IMR-90 (cell line): Measurements from ENCODE around the gene MAD2L2. TPM values are rescaled to one million over a fixed set of nuclear protein-coding genes. Genes with fewer than 3 reads are reported as not detected.

Source experiments
- ATAC-seq: fragments of 200-7000 bp; cut with Tn5 transposase; 2 replicates; pipeline ENCODE4 v1.9.1; 2020; ENCODE audit warnings: low read depth, mild to moderate bottlenecking, moderate library complexity
- BruUV-seq: library from RNA; stranded (reverse); fragments of 400-500 nt; replicated peaks from 2 replicates; lab custom pipeline; 2021; lab: Mats Ljungman, UMichigan
- CTCF ChIA-PET: fragments of 300-600 bp; formaldehyde crosslinking; extraction: SDS; loops from one replicate; lab custom pipeline; 2021; ENCODE audit warnings: antibody characterized with exemption; lab: Yijun Ruan, JAX
- POLR2A ChIA-PET: fragments of 300-600 bp; sonication (Branson Sonifier 250); formaldehyde crosslinking; loops from one replicate; lab custom pipeline; 2022; ENCODE audit warnings: antibody characterized with exemption; ENCODE audit not compliant: unreplicated experiment; lab: Charles Lee
- DNase-seq: peaks from one replicate; pipeline ENCODE4 v3.0.0; 2013
- H2AFZ ChIP-seq: replicated peaks from 2 replicates; pipeline ENCODE3; 2013; ENCODE audit warnings: low read length, mild to moderate bottlenecking; ENCODE audit not compliant: poor library complexity
- H2AK5ac ChIP-seq: 2 replicates; pipeline ENCODE4 v1.6.1; 2013; ENCODE audit warnings: low read depth, low read length, inconsistent platforms
- H2AK9ac ChIP-seq: replicated peaks from 2 replicates; pipeline ENCODE3; 2013; ENCODE audit warnings: mild to moderate bottlenecking, low read depth, low read length, moderate library complexity; ENCODE audit not compliant: poor library complexity
- H2BK120ac ChIP-seq: 2 replicates; pipeline ENCODE4 v1.6.1; 2013; ENCODE audit warnings: low read depth, low read length, inconsistent platforms
- H2BK15ac ChIP-seq: 3 replicates; pipeline ENCODE4 v1.6.1; 2013; ENCODE audit warnings: low read depth, low read length, inconsistent platforms
- H2BK20ac ChIP-seq: 2 replicates; pipeline ENCODE4 v1.6.1; 2013; ENCODE audit warnings: low read depth, mild to moderate bottlenecking, inconsistent platforms, low read length, moderate library complexity
- H2BK5ac ChIP-seq: 2 replicates; pipeline ENCODE4 v1.6.1; 2013; ENCODE audit warnings: mild to moderate bottlenecking, low read depth, low read length, inconsistent platforms; ENCODE audit not compliant: poor library complexity, severe bottlenecking
- H3K14ac ChIP-seq: replicated peaks from 2 replicates; pipeline ENCODE4 v1.6.1; 2013; ENCODE audit warnings: low read depth, low read length, inconsistent platforms
- H3K18ac ChIP-seq: 2 replicates; pipeline ENCODE4 v1.6.1; 2013; ENCODE audit warnings: low read depth, low read length, control low read depth
- H3K23ac ChIP-seq: 2 replicates; pipeline ENCODE4 v1.6.1; 2013; ENCODE audit warnings: low read depth, low read length, inconsistent platforms
- H3K27ac ChIP-seq: 2 replicates; pipeline ENCODE4 v1.5.1; 2013; ENCODE audit warnings: mild to moderate bottlenecking, control low read depth, low read length; ENCODE audit not compliant: insufficient read depth
- H3K27me3 ChIP-seq: 2 replicates; pipeline ENCODE4 v1.6.1; 2013; ENCODE audit warnings: low read length; ENCODE audit not compliant: control insufficient read depth, insufficient read depth
- H3K36me3 ChIP-seq: 2 replicates; pipeline ENCODE4 v1.6.1; 2013; ENCODE audit warnings: low read length, mixed read lengths; ENCODE audit not compliant: control insufficient read depth, insufficient read depth
- H3K4ac ChIP-seq: 2 replicates; pipeline ENCODE4 v1.6.1; 2013; ENCODE audit warnings: low read depth, low read length, inconsistent platforms
- H3K4me1 ChIP-seq: 2 replicates; pipeline ENCODE4 v1.6.1; 2013; ENCODE audit warnings: low read length, mixed read lengths; ENCODE audit not compliant: control insufficient read depth, insufficient read depth
- H3K4me2 ChIP-seq: 2 replicates; pipeline ENCODE4 v1.6.1; 2013; ENCODE audit warnings: low read depth, mild to moderate bottlenecking, control low read depth, low read length, moderate library complexity
- H3K4me3 ChIP-seq: 2 replicates; pipeline ENCODE4 v1.5.1; 2013; ENCODE audit warnings: low read depth, mild to moderate bottlenecking, control low read depth, low read length, moderate library complexity; ENCODE audit not compliant: insufficient read depth
- H3K56ac ChIP-seq: 2 replicates; pipeline ENCODE4 v1.6.1; 2013; ENCODE audit warnings: low read length, inconsistent platforms; ENCODE audit not compliant: insufficient read depth; ENCODE audit errors: extremely low read depth
- H3K79me1 ChIP-seq, 2 experiments: 2 replicates each; pipeline ENCODE4 v1.6.1; 2013; ENCODE audit warnings: low read length in 2 of 2, inconsistent platforms in 1 of 2, low read depth in 1 of 2
- H3K9ac ChIP-seq: 2 replicates; pipeline ENCODE4 v1.6.1; 2013; ENCODE audit warnings: low read depth, low read length, control low read depth
- H3K9me1 ChIP-seq: 2 replicates; pipeline ENCODE4 v1.6.1; 2013; ENCODE audit warnings: low read length, inconsistent platforms; ENCODE audit not compliant: insufficient read depth
- H3K9me3 ChIP-seq: 2 replicates; pipeline ENCODE4 v1.6.1; 2013; ENCODE audit warnings: low read length; ENCODE audit not compliant: control insufficient read depth, insufficient read depth
- H4K20me1 ChIP-seq: 2 replicates; pipeline ENCODE4 v1.6.1; 2013; ENCODE audit warnings: low read length, inconsistent platforms; ENCODE audit not compliant: insufficient read depth
- H4K5ac ChIP-seq: 2 replicates; pipeline ENCODE4 v1.6.1; 2013; ENCODE audit warnings: mild to moderate bottlenecking, low read depth, low read length, control low read depth
- H4K8ac ChIP-seq, 2 experiments: 2 replicates each; pipeline ENCODE4 v1.6.1; 2013; ENCODE audit warnings: low read depth in 2 of 2, low read length in 2 of 2, control low read depth in 1 of 2, inconsistent platforms in 1 of 2
- H4K91ac ChIP-seq: 2 replicates; pipeline ENCODE4 v1.6.1; 2013; ENCODE audit warnings: low read depth, low read length, inconsistent platforms; ENCODE audit not compliant: insufficient read depth
- BHLHE40 ChIP-seq: fragments of 150-350 bp; IDR thresholded peaks from 2 replicates; pipeline ENCODE4 v1.6.1; 2016; ENCODE audit warnings: mild to moderate bottlenecking, low read depth, low read length
- CEBPB ChIP-seq: IDR thresholded peaks from 2 replicates; pipeline ENCODE4 v1.6.1; 2012; ENCODE audit warnings: low read depth, low read length, improper control_type of control experiment
- CHD1 ChIP-seq: IDR thresholded peaks from 2 replicates; pipeline ENCODE4 v1.6.1; 2012; ENCODE audit warnings: low read depth, low read length, improper control_type of control experiment
- FOS ChIP-seq: fragments of 150-350 bp; IDR thresholded peaks from 2 replicates; pipeline ENCODE4 v1.6.1; 2016; ENCODE audit warnings: low read depth, low read length
- MXI1 ChIP-seq: IDR thresholded peaks from 2 replicates; pipeline ENCODE4 v1.6.1; 2012; ENCODE audit warnings: low read depth, mild to moderate bottlenecking, low read length, moderate library complexity, borderline replicate concordance
- NFE2L2 ChIP-seq: fragments of 150-350 bp; IDR thresholded peaks from 2 replicates; pipeline ENCODE4 v1.6.1; 2016; ENCODE audit warnings: low read depth, mild to moderate bottlenecking, low read length
- POLR2A ChIP-seq: IDR thresholded peaks from 2 replicates; pipeline ENCODE4 v1.6.1; 2012; ENCODE audit warnings: mild to moderate bottlenecking, low read depth, low read length
- RCOR1 ChIP-seq: IDR thresholded peaks from 2 replicates; pipeline ENCODE4 v1.6.1; 2012; ENCODE audit warnings: mild to moderate bottlenecking, low read length, improper control_type of control experiment; ENCODE audit not compliant: insufficient replicate concordance
- RFX5 ChIP-seq: IDR thresholded peaks from 2 replicates; pipeline ENCODE4 v1.8.0; 2012; ENCODE audit warnings: low read depth, mild to moderate bottlenecking, low read length, moderate library complexity
- SMC3 ChIP-seq: fragments of 150-350 bp; IDR thresholded peaks from 2 replicates; pipeline ENCODE4 v1.6.1; 2016; ENCODE audit warnings: low read depth, mild to moderate bottlenecking, antibody characterized with exemption, low read length, moderate library complexity
- WGBS, 2 experiments: methylation state at CpG; one replicate each; pipeline versions ENCODE4 v1.1.5 to v1.1.7; 2013; ENCODE audit warnings: missing lambda C conversion rate in 2 of 2; ENCODE audit not compliant: insufficient read length in 1 of 2; ENCODE audit errors: extremely low coverage in 2 of 2; 5-methylcytosine and 5-hydroxymethylcytosine counted together
- dilution Hi-C: fragments of 300-500 bp; cut with HindIII; formaldehyde crosslinking; loops from one replicate; pipeline ENCODE4 v1.14.3; 2018; ENCODE audit warnings: low sequenced_read_pairs; ENCODE audit not compliant: unreplicated experiment
- in situ Hi-C: fragments of 300-500 bp; cut with MboI; formaldehyde crosslinking; loops from 3 replicates; pipeline ENCODE4 v1.14.3; 2019; ENCODE audit warnings: low sequenced_read_pairs, inconsistent platforms, mixed read lengths
- intact Hi-C: fragments of 100-400 bp; cut with micrococcal nuclease; formaldehyde crosslinking; loops from 2 replicates; pipeline ENCODE4 v1.10.0; 2022
- polyA plus RNA-seq, 3 experiments: library from polyadenylated mRNA; depleted of rRNA; stranded (reverse); fragments of >200 nt; gene quantifications; 2 replicates each; pipeline ENCODE4 v1.2.3, GENCODE V29; 2012; ENCODE audit warnings: low replicate concordance in 1 of 3
- total RNA-seq: library from RNA; depleted of rRNA; stranded (reverse); fragments of >200 nt; gene quantifications from 2 replicates; pipeline ENCODE4 v1.2.3, GENCODE V29; 2012
- TF ChIP-seq, protein P1 (sequence below): fragments of 150-350 bp; IDR thresholded peaks from 2 replicates; pipeline ENCODE4 v1.6.1; 2017; ENCODE audit warnings: mild to moderate bottlenecking, antibody characterized with exemption, low read length, low read depth
- TF ChIP-seq, protein P2 (sequence below): conservative IDR thresholded peaks from 2 replicates; pipeline ENCODE4 v1.5.1; 2012; ENCODE audit warnings: mild to moderate bottlenecking, low read depth, low read length, improper control_type of control experiment
- TF ChIP-seq, protein P3 (sequence below): fragments of 150-350 bp; IDR thresholded peaks from 2 replicates; pipeline ENCODE4 v1.6.1; 2016; ENCODE audit warnings: low read depth, mild to moderate bottlenecking, low read length, moderate library complexity, borderline replicate concordance

Gene MAD2L2
- total and polyA plus RNA-seq, 2 of the 4 experiments (the other 2 are of a cell fraction): 44.6 to 70.9 TPM

DNA sequence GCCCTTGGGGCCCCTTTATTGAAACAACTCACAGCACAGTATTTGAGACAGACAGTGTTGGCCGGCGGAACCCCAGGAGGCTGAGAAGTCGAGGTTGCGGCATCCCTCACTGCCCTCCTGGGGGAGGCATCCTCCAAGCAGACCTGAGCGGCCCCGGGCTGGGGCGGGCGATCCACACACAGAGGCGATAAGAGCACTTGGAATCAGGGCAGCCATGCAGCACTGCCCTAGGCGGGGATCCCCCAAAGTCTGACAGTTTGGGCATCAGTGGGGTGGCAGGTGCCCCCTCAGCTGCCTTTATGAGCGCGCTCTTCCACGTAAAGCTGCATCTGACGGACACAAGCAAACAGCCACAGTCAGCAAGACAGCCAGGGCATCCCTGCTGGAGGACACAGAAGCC is 6.5 kb downstream of the MAD2L2 start:
- Histone ChIP-seq H3K9ac (no peak overlapping the region), H3K14ac (no peak overlapping the region), H3K9me3 (no peaks in the 10 kb centered on the region), H4K20me1 (no peaks in the 10 kb centered on the region), H4K8ac (no peak overlapping the region), H2AFZ (no peak overlapping the region), H3K4ac (no peak overlapping the region), H2BK120ac (no peak overlapping the region), H3K36me3 (peaks cover 46% of the 10 kb centered on the region), H4K91ac (no peak overlapping the region), H3K27ac (no peak overlapping the region), H2AK9ac (no peak overlapping the region), H3K4me3 (no peak overlapping the region), H3K18ac (no peak overlapping the region), H2BK20ac (no peak overlapping the region), H4K5ac (no peak overlapping the region), H3K27me3 (no peaks in the 10 kb centered on the region), H3K56ac (no peak overlapping the region), H3K4me2 (no peak overlapping the region), H3K23ac (no peak overlapping the region), H2AK5ac (no peak overlapping the region), H2BK5ac (no peak overlapping the region), H2BK15ac (no peak overlapping the region), H3K9me1 (peaks cover 5% of the 10 kb centered on the region; the same call in 1 of the 2 replicates), H3K4me1 (no peaks in the 10 kb centered on the region), H3K79me1 (peaks cover 5 to 7% of the 10 kb centered on the region in 2 experiments; a peak in 3 of 4 replicates)
- TF ChIP-seq, protein P1, sequence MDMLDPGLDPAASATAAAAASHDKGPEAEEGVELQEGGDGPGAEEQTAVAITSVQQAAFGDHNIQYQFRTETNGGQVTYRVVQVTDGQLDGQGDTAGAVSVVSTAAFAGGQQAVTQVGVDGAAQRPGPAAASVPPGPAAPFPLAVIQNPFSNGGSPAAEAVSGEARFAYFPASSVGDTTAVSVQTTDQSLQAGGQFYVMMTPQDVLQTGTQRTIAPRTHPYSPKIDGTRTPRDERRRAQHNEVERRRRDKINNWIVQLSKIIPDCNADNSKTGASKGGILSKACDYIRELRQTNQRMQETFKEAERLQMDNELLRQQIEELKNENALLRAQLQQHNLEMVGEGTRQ: no peak
- TF ChIP-seq CEBPB: no peak
- no peak for TF ChIP-seq MXI1
- TF ChIP-seq RFX5: no peak
- no peak for TF ChIP-seq CHD1
- TF ChIP-seq, protein P2, sequence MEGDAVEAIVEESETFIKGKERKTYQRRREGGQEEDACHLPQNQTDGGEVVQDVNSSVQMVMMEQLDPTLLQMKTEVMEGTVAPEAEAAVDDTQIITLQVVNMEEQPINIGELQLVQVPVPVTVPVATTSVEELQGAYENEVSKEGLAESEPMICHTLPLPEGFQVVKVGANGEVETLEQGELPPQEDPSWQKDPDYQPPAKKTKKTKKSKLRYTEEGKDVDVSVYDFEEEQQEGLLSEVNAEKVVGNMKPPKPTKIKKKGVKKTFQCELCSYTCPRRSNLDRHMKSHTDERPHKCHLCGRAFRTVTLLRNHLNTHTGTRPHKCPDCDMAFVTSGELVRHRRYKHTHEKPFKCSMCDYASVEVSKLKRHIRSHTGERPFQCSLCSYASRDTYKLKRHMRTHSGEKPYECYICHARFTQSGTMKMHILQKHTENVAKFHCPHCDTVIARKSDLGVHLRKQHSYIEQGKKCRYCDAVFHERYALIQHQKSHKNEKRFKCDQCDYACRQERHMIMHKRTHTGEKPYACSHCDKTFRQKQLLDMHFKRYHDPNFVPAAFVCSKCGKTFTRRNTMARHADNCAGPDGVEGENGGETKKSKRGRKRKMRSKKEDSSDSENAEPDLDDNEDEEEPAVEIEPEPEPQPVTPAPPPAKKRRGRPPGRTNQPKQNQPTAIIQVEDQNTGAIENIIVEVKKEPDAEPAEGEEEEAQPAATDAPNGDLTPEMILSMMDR: no peak
- TF ChIP-seq FOS: no peak
- TF ChIP-seq, protein P3, sequence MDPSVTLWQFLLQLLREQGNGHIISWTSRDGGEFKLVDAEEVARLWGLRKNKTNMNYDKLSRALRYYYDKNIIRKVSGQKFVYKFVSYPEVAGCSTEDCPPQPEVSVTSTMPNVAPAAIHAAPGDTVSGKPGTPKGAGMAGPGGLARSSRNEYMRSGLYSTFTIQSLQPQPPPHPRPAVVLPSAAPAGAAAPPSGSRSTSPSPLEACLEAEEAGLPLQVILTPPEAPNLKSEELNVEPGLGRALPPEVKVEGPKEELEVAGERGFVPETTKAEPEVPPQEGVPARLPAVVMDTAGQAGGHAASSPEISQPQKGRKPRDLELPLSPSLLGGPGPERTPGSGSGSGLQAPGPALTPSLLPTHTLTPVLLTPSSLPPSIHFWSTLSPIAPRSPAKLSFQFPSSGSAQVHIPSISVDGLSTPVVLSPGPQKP: no peak
- no peak for TF ChIP-seq NFE2L2
- TF ChIP-seq BHLHE40: no peak
- no peak for TF ChIP-seq RCOR1
- no peak for TF ChIP-seq SMC3
- TF ChIP-seq POLR2A: no peak
- dilution Hi-C loops (no loop called here), intact Hi-C loops (no loop called here), in situ Hi-C loops (no loop called here)
- BruUV-seq: no TSS peak
- no CpG with 5 or more reads among the region's 14 CpGs for WGBS, 2 experiments
- ChIA-PET CTCF (no interaction called here), POLR2A (no interaction called here)
- no peak for DNase-seq
- ATAC-seq: no peak
